SJSA1 (cell line): ENCODE data around the gene RIF1. TPM values are rescaled to one million over a fixed set of nuclear protein-coding genes. Genes with fewer than 3 reads are reported as not detected.

ENCODE experiments used
- DNase-seq, 2 experiments: peaks; one replicate each; pipeline ENCODE4 v3.0.0-alpha.2; 2015 to 2020; ENCODE audit warnings: low spot score in 2 of 2, low read depth in 1 of 2
- H3K27ac ChIP-seq: fragments of 250-450 bp; sonication (Bioruptor Pico); 2 replicates; pipeline ENCODE4 v1.5.1; 2020; ENCODE audit warnings: mild to moderate bottlenecking, moderate library complexity
- H3K27me3 ChIP-seq: fragments of 250-450 bp; sonication (Bioruptor Pico); replicated peaks from 2 replicates; pipeline ENCODE4 v1.5.1; 2020; ENCODE audit warnings: mild to moderate bottlenecking, moderate library complexity
- H3K36me3 ChIP-seq: fragments of 250-450 bp; sonication (Bioruptor Pico); 2 replicates; pipeline ENCODE4 v1.5.1; 2020; ENCODE audit warnings: mild to moderate bottlenecking
- H3K4me1 ChIP-seq: fragments of 250-450 bp; sonication (Bioruptor Pico); replicated peaks from 2 replicates; pipeline ENCODE4 v1.6.1; 2021; ENCODE audit warnings: mild to moderate bottlenecking
- H3K4me3 ChIP-seq: fragments of 250-450 bp; sonication (Bioruptor Pico); 2 replicates; pipeline ENCODE4 v1.5.1; 2020; ENCODE audit warnings: mild to moderate bottlenecking
- H3K9me3 ChIP-seq: fragments of 250-450 bp; sonication (Bioruptor Pico); replicated peaks from 2 replicates; pipeline ENCODE4 v1.5.1; 2020; ENCODE audit warnings: mild to moderate bottlenecking
- total RNA-seq: library from RNA; depleted of rRNA; stranded (reverse); fragments of >200 nt; shearing (Covaris generic); gene quantifications from 2 replicates; pipeline ENCODE4 v1.2.3, GENCODE V29; 2014

Gene RIF1
- total RNA-seq, 1 experiment from 2014 or later: 52.4 TPM

GRCh38 chr2:151439127-151439526, 29.4 kb downstream of the RIF1 start:
- H3K27ac ChIP-seq: no peak overlapping the region
- no peaks in the 10 kb centered on the region for H3K9me3 ChIP-seq
- H3K4me1 ChIP-seq: no peaks in the 10 kb centered on the region
- H3K27me3 ChIP-seq: no peaks in the 10 kb centered on the region
- no peak overlapping the region for H3K4me3 ChIP-seq
- peaks cover 80% of the 10 kb centered on the region for H3K36me3 ChIP-seq
- DNase-seq: no peak

GRCh38 chr2:151459358-151459757, 49.7 kb downstream of the RIF1 start:
- Histone ChIP-seq H3K27ac (no peak overlapping the region), H3K4me3 (no peak overlapping the region), H3K4me1 (no peaks in the 10 kb centered on the region), H3K27me3 (no peaks in the 10 kb centered on the region), H3K36me3 (peaks cover 92% of the 10 kb centered on the region), H3K9me3 (no peaks in the 10 kb centered on the region)
- DNase-seq: no peak

- Histone ChIP-seq H3K9me3 (no peaks in the 10 kb centered on the region), H3K27me3 (no peaks in the 10 kb centered on the region), H3K4me1 (no peaks in the 10 kb centered on the region), H3K4me3 (no peak overlapping the region), H3K36me3 (peaks cover 99% of the 10 kb centered on the region), H3K27ac (no peak overlapping the region)
- DNase-seq: no peak
Measured at GRCh38 chr2:151465771-151466170, 56.1 kb downstream of the RIF1 start.

GRCh38 chr2:151470556-151470955, 60.9 kb downstream of the RIF1 start:
- H3K4me1 ChIP-seq: no peaks in the 10 kb centered on the region
- DNase-seq: no peak
- no peak overlapping the region for H3K4me3 ChIP-seq
- H3K27me3 ChIP-seq: no peaks in the 10 kb centered on the region
- no peaks in the 10 kb centered on the region for H3K9me3 ChIP-seq
- H3K36me3 ChIP-seq: peaks cover 93% of the 10 kb centered on the region
- H3K27ac ChIP-seq: no peak overlapping the region

GRCh38 chr2:151472966-151473365, 63.3 kb downstream of the RIF1 start:
- DNase-seq: no peak
- Histone ChIP-seq H3K36me3 (peaks cover 88% of the 10 kb centered on the region), H3K4me3 (no peak overlapping the region), H3K27ac (no peak overlapping the region), H3K27me3 (no peaks in the 10 kb centered on the region), H3K9me3 (no peaks in the 10 kb centered on the region), H3K4me1 (no peaks in the 10 kb centered on the region)

- DNase-seq: no peak
- H3K9me3 ChIP-seq: no peaks in the 10 kb centered on the region
- no peak overlapping the region for H3K27ac ChIP-seq
- no peak overlapping the region for H3K4me3 ChIP-seq
- H3K4me1 ChIP-seq: no peaks in the 10 kb centered on the region
- H3K27me3 ChIP-seq: no peaks in the 10 kb centered on the region
- peaks cover 82% of the 10 kb centered on the region for H3K36me3 ChIP-seq
Measured at GRCh38 chr2:151475071-151475470, 65.4 kb downstream of the RIF1 start.

GRCh38 chr2:151476287-151476686, 66.6 kb downstream of the RIF1 start:
- Histone ChIP-seq H3K27me3 (no peaks in the 10 kb centered on the region), H3K4me3 (no peak overlapping the region), H3K9me3 (no peaks in the 10 kb centered on the region), H3K27ac (no peak overlapping the region), H3K36me3 (peaks cover 81% of the 10 kb centered on the region), H3K4me1 (no peaks in the 10 kb centered on the region)
- no peak for DNase-seq

GRCh38 chr2:151478011-151478410, 68.3 kb downstream of the RIF1 start:
- Histone ChIP-seq H3K9me3 (no peaks in the 10 kb centered on the region), H3K36me3 (peaks cover 76% of the 10 kb centered on the region), H3K27ac (no peak overlapping the region), H3K27me3 (no peaks in the 10 kb centered on the region), H3K4me1 (no peaks in the 10 kb centered on the region), H3K4me3 (no peak overlapping the region)
- DNase-seq: no peak

GRCh38 chr2:151481744-151482143, 72.0 kb downstream of the RIF1 start:
- H3K36me3 ChIP-seq: peaks cover 67% of the 10 kb centered on the region
- no peaks in the 10 kb centered on the region for H3K4me1 ChIP-seq

GRCh38 chr2:151482171-151482725, 72.5 kb downstream of the RIF1 start:
- H3K9me3 ChIP-seq: no peaks in the 10 kb centered on the region
- H3K4me3 ChIP-seq: no peak overlapping the region
- peaks cover 62% of the 10 kb centered on the region for H3K36me3 ChIP-seq
- no peaks in the 10 kb centered on the region for H3K4me1 ChIP-seq
- no peaks in the 10 kb centered on the region for H3K27me3 ChIP-seq
- no peak for DNase-seq
- H3K27ac ChIP-seq: no peak overlapping the region

More at GRCh38 chr2:151481744-151482143, 72.0 kb downstream of the RIF1 start:
- no peak for DNase-seq
- Histone ChIP-seq H3K27ac (no peak overlapping the region), H3K27me3 (no peaks in the 10 kb centered on the region), H3K4me3 (no peak overlapping the region), H3K9me3 (no peaks in the 10 kb centered on the region)

- no peak overlapping the region for H3K4me3 ChIP-seq
- DNase-seq: no peak
- no peaks in the 10 kb centered on the region for H3K27me3 ChIP-seq
- H3K27ac ChIP-seq: no peak overlapping the region
- peaks cover 58% of the 10 kb centered on the region for H3K36me3 ChIP-seq
- H3K4me1 ChIP-seq: no peaks in the 10 kb centered on the region
- H3K9me3 ChIP-seq: no peaks in the 10 kb centered on the region
Measured at GRCh38 chr2:151483546-151483945, 73.8 kb downstream of the RIF1 start.

GRCh38 chr2:151484100-151484499, 74.4 kb downstream of the RIF1 start:
- no peak overlapping the region for H3K4me3 ChIP-seq
- H3K9me3 ChIP-seq: no peaks in the 10 kb centered on the region
- DNase-seq: no peak
- H3K27ac ChIP-seq: no peak overlapping the region
- H3K27me3 ChIP-seq: no peaks in the 10 kb centered on the region
- H3K36me3 ChIP-seq: peaks cover 52% of the 10 kb centered on the region
- no peaks in the 10 kb centered on the region for H3K4me1 ChIP-seq

- Histone ChIP-seq H3K27ac (no peak overlapping the region), H3K9me3 (no peaks in the 10 kb centered on the region), H3K36me3 (peaks cover 35% of the 10 kb centered on the region), H3K27me3 (no peaks in the 10 kb centered on the region), H3K4me1 (no peaks in the 10 kb centered on the region), H3K4me3 (no peak overlapping the region)
- DNase-seq: no peak
Measured at GRCh38 chr2:151486053-151486452, 76.4 kb downstream of the RIF1 start.

- H3K27me3 ChIP-seq: no peaks in the 10 kb centered on the region
- no peak for DNase-seq
- H3K9me3 ChIP-seq: no peaks in the 10 kb centered on the region
- H3K36me3 ChIP-seq: peaks cover 7% of the 10 kb centered on the region; the same call in 1 of the 2 replicates
- no peak overlapping the region for H3K27ac ChIP-seq
- H3K4me3 ChIP-seq: no peak overlapping the region
- H3K4me1 ChIP-seq: no peaks in the 10 kb centered on the region
Measured at GRCh38 chr2:151490276-151490675, 80.6 kb downstream of the RIF1 start.

- H3K27ac ChIP-seq: no peak overlapping the region
- peaks cover under 1% of the 10 kb centered on the region; the same call in 1 of the 2 replicates for H3K36me3 ChIP-seq
- H3K27me3 ChIP-seq: no peaks in the 10 kb centered on the region
- no peaks in the 10 kb centered on the region for H3K4me1 ChIP-seq
- no peaks in the 10 kb centered on the region for H3K9me3 ChIP-seq
- H3K4me3 ChIP-seq: no peak overlapping the region
- DNase-seq: no peak
Measured at GRCh38 chr2:151491496-151491895, 81.8 kb downstream of the RIF1 start.
